ENCODE measurements around the gene TSPAN15.
"Not testable (repeated sequence)": the region's sequence is repeated elsewhere in the genome, so short reads cannot be mapped to it uniquely, and the experiment has no call there.

Gene TSPAN15

DNA sequence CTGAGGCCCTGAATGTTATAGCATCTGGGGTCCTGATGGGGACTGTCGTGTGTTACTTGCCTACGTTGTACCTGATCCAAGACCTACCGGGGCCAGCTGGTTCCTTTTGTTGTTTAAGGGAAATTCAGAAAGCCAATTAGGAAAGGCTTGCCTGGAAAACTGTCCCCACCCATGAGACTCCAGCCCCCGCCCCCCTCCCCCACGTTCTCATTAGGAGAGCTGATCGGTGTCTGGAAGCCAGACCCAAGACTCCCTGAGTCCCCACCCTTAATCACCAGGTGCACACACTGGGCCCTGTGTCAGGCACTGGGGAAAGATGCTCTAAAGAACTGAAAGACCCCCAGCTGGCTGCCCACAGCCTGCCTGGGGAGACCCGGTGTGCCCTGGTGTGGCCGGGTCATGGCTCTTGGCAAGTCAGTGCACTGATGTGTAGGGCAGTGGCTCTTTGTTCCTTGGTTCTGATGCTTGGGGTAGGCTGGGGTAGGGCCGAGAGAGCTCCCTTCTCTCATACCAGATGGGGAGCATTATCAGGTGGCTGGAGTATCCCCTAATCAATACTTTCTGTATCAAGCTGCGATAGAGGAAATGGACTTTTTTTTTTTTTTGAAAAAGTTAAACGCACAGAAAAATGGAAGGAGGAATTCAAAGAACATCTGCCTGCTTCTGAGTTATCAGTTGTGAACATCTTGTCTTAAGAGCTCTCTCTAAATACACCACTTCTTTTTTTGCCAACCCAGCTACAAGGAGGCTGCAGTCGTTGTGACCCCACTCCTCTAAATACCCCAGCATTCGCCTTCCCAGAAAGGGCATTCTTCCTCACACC, 16.9 kb downstream of the TSPAN15 start:
- DNase-seq = no peak

DNA sequence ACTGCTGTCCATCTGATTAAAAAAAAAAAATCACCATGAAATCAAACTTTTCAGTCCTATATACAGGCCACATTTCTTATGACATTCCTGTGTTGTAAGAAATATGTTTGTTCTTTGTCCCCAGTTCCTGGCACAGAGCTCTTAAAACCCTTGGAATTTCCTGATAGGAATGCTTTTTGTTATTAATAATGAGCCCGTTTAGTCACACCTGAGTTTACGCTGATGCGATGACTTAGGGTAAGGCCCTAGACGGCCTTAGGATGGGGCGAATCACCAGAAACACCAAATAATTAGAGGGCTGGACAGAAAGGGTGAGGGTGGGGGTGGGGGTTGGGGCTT, 17.5 kb downstream of the TSPAN15 start:
- no peak for DNase-seq

DNA sequence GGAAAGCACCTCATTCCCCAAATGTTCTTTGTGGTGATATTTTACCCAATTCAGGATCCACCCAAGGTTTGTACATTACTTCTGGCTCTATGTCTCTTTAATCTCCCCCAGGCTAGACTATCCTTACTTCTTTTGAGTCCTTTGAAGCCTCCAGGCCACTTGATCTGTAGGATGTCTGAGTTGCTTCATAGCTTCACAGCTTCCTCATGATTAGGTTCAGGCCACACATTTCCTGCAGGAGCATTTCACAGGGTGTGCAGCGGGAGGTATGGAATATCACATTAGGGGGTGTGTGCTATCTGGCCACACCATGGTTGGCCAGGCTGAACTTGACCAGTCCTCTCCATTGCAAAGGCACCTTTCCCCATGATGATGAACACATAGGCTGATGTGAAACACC, 18.7 kb downstream of the TSPAN15 start:
- no peak for DNase-seq

DNA sequence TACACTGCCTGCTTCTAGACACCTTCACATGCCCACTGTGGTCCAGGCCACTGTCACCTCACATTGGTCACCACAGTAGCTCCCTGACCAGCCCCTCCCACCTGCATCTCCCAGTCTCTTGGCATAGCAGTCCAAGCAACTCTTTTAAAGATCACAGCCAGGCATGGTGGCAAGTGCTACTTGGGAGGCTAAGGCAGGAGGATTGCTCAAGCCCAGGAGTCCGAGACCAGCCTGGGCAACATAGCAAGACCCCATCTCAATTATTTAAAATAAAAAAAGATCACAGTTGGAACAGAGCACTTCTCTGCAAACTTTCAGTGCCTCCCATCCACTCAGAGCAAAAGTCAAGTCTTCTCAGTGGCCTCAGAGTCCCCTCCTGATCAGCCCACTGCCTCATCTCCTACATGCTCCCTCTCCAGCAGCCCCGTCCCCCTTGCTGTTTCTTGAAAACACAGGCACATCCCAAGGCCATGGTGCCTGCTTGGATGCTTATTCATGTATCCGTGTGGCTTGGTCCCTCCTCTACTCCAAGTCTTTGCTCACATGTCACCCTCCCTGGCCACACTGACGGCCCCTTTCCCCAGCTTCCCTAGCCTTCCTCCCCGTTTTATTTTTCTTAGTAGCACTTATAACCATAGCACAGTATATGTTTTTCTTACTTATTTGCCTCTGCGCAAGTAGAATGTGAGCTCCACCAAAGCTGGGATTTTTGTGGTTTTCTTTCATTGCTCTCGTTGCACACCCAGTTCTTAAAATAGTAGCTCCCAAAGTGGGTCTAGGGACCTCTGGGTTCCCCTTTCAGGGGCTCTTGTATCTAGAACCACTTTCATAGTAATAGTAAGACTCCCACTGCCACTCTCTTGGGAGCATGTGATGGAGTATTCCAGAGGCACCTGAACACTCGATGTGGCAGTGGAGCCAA, 19.5 kb downstream of the TSPAN15 start:
- no peak for DNase-seq

DNA sequence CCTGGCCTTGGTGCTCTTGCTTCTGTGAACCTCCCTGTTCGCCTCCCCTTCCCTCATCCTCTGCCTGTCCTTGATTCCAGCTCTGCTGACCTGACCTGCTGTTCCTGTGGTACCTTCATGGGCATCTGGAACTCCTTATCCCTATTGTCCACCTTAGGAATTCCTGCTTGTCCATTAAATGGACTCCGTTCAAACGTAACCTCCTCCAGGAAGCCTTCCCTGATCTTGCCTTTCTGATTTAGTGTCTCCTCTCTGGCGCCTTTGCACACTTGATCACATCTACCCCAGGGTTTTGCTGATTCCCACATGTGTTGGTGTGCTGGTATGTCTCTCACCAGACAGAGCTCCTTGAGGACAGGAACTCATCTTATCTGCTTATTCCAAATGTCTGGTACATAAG, 20.9 kb downstream of the TSPAN15 start:
- no peak for DNase-seq

DNA sequence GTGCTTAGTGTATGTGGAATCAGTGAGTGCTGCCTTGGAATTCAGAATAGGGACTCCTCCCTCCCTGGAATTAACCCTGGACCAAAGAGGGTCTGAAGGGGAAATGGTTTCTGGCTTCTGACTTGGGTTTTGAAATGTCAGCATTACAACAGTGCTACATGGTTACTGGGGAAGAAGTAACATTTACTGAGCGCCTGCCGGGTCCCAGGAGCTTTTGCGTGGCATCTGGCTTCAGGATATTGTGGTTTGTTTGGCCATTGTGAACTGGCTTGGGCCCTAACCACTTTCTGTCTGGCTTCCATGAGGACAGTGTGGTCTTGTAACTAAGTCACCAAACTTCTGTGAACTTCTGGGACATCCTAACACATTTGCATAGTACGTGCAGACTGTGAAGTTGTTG, 21.3 kb downstream of the TSPAN15 start:
- DNase-seq = no peak

DNA sequence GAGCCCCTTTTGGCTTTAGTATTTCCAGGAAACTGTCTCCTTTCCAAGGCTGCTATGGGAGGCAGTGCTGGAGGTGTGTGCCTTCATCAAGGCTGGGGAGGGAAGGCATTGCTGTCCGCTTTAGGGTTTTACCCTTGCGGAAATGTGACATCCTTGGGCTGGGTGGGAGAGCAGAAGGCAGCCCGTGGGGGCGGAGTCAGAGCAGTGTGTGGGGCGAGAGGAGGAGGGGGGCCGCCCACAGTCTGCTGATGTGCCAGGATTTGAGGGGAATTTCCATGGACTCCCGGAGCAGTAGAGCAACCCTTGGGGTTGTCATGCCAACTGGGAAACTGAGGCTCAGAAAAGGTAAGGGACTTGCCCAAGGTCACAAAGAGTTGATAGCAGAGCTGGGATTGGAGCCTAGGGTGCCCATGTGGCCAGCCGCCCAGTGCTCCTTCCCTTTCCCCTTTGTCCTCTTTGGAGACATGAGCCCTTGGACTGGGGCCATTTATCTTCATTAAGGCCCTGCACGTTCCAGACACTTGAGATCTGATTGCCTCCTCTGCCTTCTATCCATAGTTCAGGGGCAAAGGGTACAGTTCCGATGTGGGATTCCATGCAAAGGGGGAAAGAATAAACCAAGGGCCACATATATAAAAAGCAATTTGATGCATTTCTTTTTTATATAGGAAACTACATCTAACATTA, 22.2 kb downstream of the TSPAN15 start:
- peak in 1 of 2 experiments; percentile 7 for DNase-seq

DNA sequence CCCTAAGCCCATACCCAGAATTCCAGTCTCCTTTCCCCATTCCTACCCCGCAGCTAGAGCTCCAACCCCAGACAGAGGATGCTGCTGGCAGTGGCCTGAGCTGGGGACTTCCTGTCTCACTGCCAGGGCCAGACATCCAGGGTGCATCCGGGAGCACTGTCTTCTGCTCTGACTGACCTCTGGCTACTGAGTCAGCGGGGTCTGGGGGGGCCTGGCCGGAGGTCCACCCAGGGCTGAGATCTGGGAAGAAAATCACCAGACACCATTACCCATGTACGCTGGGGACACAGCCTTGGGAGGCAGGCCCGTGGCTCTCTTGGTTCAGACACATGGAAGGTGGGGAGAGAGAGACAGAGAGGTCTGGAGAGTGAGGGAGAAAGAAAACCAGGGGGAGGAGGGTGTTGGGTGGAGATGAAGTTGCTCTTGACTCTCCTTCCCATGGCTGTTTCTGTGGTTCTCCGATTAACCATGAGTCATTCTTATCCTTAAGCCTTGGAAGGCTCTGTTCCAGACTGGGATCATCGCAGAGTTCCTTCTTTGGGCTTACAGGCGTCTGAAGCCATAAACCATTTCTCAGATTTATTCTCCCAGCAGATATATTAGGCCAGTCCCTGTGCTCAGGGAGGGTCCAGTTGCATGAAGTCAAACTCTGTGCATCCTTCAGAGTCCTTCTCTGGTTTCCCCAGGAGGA, 23.6 kb downstream of the TSPAN15 start:
- DNase-seq = no peak

DNA sequence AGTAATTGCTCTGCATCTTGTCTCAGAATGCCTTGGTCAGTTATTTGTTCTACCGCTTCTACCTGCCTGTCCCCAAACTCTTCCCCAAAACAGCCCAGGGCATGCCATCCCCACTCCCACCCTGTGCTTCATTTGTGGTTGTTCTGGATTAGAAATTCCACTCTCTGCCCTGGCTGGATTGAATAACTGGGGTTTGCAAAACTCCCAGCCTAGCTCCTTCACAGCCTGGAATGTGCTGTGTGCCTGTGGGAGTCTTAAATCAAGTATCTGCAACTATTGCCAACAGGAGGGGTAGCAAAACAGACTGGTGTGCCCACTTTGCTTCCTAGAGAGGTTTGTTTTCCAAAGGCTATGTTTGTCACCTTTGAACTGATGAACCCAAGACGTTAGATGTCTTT, 24.2 kb downstream of the TSPAN15 start:
- DNase-seq = no peak

DNA sequence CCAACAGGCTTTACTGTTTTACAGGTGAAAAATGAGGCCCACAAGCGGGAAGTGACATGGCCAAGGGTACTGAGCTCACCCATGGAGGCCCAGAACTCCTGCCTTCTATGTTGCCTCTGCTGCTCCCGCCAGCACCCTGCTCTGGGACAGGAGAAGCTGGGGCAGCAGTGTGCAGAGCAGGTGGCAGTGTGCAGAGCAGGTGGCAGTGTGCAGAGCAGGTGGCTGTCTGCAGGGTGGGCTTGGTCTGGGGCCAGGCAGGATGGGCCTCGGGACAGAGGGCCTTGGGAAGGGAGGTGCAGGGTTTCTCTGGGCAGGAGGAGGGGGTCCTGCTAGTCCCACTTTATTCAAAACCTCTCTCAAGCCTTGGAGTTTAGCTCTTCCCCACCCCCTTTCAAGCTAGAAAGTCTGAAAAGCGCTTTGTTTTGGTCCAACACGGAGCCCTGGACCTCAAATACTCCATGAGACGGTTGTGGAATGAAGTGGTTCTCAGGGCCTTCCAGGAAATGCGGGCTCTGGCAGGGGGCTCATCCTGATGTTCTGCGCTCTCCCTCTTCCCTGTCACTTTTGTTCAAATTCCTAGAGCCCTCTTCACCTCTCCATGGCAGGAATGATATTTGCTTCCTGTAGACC, 26.8 kb downstream of the TSPAN15 start:
- no peak for DNase-seq

DNA sequence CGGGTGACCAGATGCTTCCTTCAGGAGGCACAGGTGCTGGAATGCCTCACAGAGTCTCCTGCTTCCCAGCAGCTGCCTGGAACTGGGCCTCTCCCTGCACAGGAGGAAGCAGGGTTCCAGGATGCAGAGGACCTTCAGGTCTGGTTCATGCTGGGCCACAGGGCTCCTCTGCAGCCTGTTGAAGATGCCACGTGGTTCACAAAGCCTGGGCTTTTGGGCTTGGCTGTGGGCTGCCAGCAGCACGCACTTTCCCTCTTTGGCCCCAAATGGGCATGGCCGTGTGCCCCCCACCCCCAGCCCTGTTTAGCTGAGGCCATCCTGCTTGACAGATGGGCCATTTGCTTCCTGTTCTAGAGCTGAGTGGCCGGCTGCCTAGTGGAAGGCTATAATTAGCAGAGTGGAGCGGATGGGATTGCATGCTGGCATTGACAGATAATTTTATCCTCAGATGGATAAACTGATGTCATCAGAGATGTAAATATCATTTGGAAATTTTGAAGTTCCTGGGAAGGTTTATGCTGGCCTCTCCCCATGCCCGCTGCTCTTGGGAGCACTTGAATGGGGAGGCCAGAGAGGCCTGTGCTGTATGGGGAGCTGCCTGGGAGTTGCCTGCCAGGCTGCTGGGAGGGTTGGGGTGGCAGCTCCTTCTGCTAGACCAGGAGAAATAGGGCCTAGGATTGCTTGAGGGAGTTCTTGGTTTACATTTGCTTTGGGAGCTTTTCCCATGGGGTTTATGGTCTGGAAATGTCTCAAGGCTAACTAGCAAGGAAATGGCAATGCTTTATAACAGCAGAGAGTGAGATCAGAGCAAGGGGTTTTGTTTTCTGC, 28.2 kb downstream of the TSPAN15 start:
- peak; percentile 37 to 86 for DNase-seq

DNA sequence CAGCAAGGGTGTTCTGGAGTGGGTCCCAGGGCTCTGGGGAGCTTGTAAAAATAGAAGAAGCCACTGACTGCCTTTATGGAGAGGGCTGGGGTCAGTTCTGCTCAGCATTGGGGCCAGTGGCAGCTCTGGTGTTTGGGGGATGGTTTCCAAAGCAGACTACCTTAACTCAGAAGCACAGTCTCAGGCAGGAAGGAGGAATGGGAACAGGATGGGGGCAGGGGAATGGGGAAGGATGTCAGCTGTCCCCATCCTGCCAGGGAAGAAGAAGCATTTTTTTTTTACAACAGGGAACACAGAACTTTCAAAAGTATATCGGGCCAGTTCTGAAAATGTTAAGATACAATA, 28.8 kb downstream of the TSPAN15 start:
- no peak for DNase-seq

DNA sequence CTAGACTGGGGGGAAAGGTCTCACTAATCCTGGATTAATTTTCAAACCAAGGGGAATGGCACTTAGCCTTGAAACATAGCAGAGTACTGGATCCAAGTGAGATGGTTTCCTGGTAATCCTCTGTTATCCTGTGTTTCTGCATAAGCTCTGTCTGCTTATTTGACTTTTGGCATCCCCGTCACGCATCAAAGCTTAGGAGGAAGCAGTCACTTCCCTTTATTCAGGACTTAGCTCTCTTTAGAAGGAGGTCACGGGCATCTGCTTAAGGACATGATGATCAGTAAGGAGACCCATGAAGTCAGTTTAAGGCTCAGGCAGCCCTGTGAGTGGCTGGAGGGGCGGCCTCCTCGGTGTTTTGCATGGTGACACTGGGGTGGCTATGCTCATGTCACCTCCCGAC, 30.0 kb downstream of the TSPAN15 start:
- DNase-seq = no peak

DNA sequence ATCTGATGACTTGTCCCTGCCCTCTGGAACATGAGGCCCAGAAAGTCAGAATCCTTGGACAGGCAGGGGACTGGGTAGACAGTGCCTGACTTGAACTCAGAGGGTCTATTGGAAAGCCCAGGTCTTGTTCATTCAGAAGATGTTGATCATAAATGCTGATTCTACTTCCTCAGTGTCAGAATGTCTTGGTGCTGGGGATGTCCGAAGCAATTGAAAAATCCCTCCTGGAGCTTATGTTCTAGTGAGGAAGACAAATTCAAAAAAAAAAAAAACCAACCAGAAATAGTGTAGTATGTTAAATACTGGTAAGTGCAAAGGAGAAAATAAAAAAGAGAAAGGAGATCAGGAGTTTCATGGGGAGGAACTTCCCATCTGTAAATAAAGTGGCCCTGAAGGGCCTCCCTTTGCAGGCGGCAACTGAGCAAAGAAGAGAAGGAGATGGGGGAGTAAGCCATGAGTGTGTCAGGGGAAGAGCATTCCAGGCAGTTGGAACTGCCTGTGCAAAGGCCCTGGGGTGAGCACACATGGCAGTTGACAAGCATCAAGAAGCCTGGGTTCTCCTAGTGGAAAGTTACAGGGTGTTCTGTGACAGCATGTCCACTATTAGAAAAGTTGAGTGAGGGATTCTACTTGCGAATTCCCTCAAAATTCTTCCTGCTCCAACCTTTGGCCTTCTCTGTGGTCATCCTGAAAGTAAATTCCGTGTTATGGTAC, 30.7 kb downstream of the TSPAN15 start:
- no peak for DNase-seq

DNA sequence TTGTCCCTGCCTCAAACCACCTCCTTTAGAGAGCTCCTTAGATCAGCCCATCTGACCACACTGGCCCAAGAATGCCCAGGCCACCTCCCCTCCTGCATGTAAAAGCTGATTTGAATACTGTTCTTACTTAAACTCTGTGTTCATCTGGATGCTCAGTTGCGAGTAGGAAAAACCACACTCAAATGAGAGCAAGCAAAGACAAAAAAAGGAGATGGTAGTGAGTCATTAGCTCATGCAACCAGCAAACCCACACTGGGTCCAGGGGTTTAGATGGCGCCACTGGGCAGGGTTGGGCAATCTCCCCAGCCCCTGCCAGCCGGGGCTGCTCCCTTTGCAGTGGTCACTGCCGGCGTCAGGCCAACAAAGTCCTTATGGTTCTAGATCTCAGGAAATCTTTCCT, 32.7 kb downstream of the TSPAN15 start:
- no peak for DNase-seq

DNA sequence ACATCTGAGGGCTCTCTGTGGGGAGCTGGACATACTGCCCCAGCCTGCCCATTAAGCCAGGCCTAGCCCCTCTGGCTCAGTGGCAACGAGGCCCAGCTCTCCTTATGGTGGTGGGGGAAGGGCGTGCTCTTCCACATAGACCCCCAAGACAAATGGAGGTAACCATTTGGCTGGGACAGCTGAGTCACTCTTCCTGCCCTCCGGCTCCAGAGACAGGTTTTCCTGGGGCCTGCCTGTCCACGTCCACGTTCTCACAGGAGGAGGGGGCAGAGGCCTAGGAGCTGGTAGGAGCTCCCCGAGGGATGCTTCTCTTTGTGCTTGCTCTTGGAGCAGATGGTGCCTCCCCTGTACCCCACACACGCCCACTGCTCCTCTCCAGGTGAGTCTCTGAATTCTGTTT, 33.5 kb downstream of the TSPAN15 start:
- DNase-seq = no peak

DNA sequence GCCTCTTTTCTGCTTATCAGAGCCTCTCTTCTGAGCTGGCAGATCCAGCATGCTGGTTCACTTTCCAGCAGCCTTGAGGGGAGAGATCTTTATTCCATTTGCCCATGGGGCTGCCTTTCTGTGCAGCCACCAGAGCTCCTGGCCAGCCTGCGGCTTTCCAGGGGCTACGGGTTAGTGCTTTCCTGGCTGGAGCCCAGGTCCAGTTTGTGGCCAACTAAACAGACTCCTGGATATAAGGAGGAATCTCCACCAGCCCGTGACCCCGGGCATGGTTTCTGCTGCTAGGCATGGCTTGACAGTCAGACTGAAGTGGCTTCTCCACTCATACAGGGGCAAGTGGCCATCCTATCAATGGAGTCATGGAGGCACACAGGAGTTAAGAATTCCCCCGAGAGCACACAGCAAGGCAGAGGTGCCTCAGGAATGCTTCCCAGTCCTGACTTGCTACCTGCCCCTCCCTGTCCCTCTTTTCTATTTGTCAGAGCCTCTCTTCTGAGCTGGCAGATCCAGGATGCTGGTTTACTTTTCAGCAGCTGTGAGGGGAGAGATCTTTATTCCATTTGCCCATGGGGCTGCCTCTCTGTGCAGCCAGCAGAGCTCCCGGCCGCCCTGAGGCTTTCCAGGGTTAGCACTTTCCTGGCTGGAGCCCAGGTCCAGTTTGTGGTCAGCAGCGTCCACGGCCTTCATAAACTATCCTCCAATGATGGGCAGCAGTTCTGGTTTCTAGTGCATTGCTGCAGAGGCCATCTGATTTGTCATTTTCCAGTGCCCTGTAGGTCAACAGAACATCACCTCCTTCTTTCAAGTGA, 35.9 kb downstream of the TSPAN15 start:
- DNase-seq = no peak

DNA sequence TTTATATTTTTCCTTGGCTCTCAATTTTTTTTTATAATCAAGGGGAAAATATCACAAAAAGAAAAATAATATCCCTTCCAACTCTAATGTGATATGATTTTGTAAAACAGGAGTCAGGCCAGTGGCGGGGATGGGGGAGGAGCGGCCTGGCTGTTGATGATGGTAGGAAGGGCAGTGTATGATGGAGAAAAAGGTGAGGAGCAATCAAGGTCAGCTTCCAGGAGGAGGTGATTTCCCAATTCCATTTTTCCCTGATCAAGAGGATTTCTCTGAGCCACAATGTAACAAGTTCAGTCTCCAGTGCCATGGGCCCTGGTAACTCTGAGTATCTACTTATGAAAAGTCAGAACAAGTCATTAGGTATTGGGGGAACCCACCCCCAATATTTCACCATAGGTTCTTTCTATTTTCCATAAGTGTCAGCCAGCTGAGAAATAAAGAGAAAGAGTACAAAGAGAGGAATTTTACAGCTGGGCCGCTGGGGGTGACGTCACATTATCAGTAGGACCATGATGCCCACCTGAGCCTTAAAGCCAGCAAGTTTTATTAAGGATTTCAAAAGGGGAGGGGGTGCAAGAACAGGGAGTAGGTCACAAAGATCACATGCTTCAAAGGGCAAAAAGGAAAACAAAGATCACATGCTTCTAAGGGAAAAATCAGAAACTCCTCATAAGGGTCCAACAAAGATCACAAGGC, 37.0 kb downstream of the TSPAN15 start:
- DNase-seq = not testable (repeated sequence)

DNA sequence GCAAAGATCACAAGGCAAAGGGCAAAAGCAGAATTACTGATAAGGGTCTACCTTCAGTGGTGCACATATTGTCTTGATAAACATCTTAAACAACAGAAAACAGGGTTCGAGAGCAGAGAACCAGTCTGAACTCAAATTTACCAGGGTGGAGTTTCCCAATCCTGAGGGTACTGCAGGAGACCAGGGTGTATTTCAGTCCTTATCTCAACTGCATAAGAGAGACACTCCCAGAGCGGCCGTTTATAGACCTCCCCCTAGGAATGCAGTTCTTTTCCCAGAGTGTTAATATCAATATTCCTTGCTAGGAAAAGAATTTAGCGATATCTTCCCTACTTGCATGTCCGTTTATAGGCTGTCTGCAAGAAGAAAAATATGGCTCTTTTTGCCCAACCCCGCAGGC, 37.6 kb downstream of the TSPAN15 start:
- DNase-seq = not testable (repeated sequence)
